Suppressor macrophage (primary cell): Measurements from ENCODE around the gene STK39.

ENCODE experiments used
- DNase-seq, 4 experiments: peaks; one replicate each; pipeline ENCODE4 v3.0.0-alpha.2; 2020 to 2022

Gene STK39

GRCh38 chr2:168081452-168081851 lies 165.9 kb downstream of the STK39 start:
- DNase-seq, result peak in 2 of 4 experiments; percentile 8 to 12

- DNase-seq, result no peak
Observed at GRCh38 chr2:168079236-168079635, 168.2 kb downstream of the STK39 start.

- DNase-seq, result no peak
Observed at GRCh38 chr2:168076731-168077130, 170.7 kb downstream of the STK39 start.

- peak in 3 of 4 experiments; percentile 10 to 40 (median 27) for DNase-seq
Observed at GRCh38 chr2:168075446-168075845, 171.9 kb downstream of the STK39 start.

- no peak for DNase-seq
Observed at GRCh38 chr2:168072626-168073303, 174.6 kb downstream of the STK39 start.

GRCh38 chr2:168064011-168064998 lies 183.1 kb downstream of the STK39 start:
- no peak for DNase-seq

- DNase-seq, result no peak
Observed at GRCh38 chr2:168062936-168063335, 184.5 kb downstream of the STK39 start.

GRCh38 chr2:168062054-168062453 lies 185.3 kb downstream of the STK39 start:
- no peak for DNase-seq

- peak in 2 of 4 experiments; percentile 32 to 40 for DNase-seq
Observed at GRCh38 chr2:168060986-168061750, 186.2 kb downstream of the STK39 start.

GRCh38 chr2:168059758-168060157 lies 187.6 kb downstream of the STK39 start:
- no peak for DNase-seq

- DNase-seq, result no peak
Observed at GRCh38 chr2:168058675-168059074, 188.7 kb downstream of the STK39 start.

GRCh38 chr2:168056242-168056787 lies 191.1 kb downstream of the STK39 start:
- no peak for DNase-seq

- no peak for DNase-seq
Observed at GRCh38 chr2:168054657-168055056, 192.7 kb downstream of the STK39 start.

GRCh38 chr2:168053676-168054075 lies 193.7 kb downstream of the STK39 start:
- DNase-seq, result no peak

GRCh38 chr2:168052773-168053172 lies 194.6 kb downstream of the STK39 start:
- DNase-seq, result no peak

GRCh38 chr2:168050377-168050776 lies 197.0 kb downstream of the STK39 start:
- no peak for DNase-seq

GRCh38 chr2:168049609-168050008 lies 197.8 kb downstream of the STK39 start:
- DNase-seq, result no peak

GRCh38 chr2:168047091-168047690 lies 200.2 kb downstream of the STK39 start:
- no peak for DNase-seq

- no peak for DNase-seq
Observed at GRCh38 chr2:168044579-168044978, 202.8 kb downstream of the STK39 start.

GRCh38 chr2:168044176-168044575 lies 203.2 kb downstream of the STK39 start:
- no peak for DNase-seq

- DNase-seq, result peak in 1 of 4 experiments; percentile 3
Observed at GRCh38 chr2:168042127-168042824, 205.1 kb downstream of the STK39 start.
